ENCODE measurements around the gene GM2A. TPM values are rescaled to one million over a fixed set of nuclear protein-coding genes. Genes with fewer than 3 reads are reported as not detected.

GM2A gene
- polyA plus RNA-seq, 1 of the 3 experiments (the other 2 are of a cell fraction), result 8.0 TPM

DNA sequence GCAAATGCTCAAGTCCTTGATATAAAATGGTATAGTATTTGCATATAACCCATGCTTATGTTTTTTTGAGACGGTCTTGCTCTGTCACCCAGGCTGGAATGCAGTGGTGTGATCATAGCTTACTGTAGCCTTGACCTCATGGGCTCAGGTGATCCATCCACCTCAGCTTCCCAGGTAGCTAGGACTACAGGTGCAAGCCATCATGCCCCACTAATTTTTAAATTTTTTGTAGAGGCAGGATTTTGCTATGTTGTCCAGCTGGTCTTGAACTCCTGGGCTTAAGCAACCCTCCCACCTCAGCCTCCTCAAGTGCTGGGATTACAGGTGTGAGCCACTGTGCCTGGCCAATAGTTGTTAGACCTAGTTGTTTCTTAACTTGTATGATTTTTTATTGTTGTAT lies 33.3 kb downstream of the GM2A start:
- CTCF ChIA-PET, result no interaction called here

GRCh38 chr5:151288180-151288579 lies 35.2 kb downstream of the GM2A start:
- Histone ChIP-seq H3K4me1 (ENCODE audit: control insufficient read depth in 1 of 2, insufficient read depth in 2 of 2, low read depth in 1 of 2, low read length in 1 of 2) (no peaks in the 10 kb centered on the region), H3K9ac (no peak overlapping the region), H3K9me2 (no peaks in the 10 kb centered on the region), H3K9me3 (no peaks in the 10 kb centered on the region), H3K27ac (ENCODE audit: low read depth in 2 of 2, low read length in 1 of 2) (no peak overlapping the region), H3K27me3 (ENCODE audit: insufficient read depth) (no peaks in the 10 kb centered on the region; the same call in 1 of the 2 replicates), H3K36me3 (replicated peaks in 1 of 2; ENCODE audit: control insufficient read depth in 1 of 2, insufficient read depth in 2 of 2, low read length in 1 of 2) (no peaks in the 10 kb centered on the region), H3K79me2 (ENCODE audit: insufficient read depth) (no peaks in the 10 kb centered on the region), H3F3A (replicated peaks; ENCODE audit: insufficient read depth) (no peaks in the 10 kb centered on the region), H3K4me3 (ENCODE audit: low read depth in 2 of 2, low read length in 1 of 2) (no peak overlapping the region), H4K20me1 (ENCODE audit: insufficient read depth) (no peaks in the 10 kb centered on the region), H2AFZ (ENCODE audit: low read depth) (no peak overlapping the region), H3K4me2 (no peak overlapping the region)
- ChIA-PET CTCF (no interaction called here), POLR2A (no interaction called here)
- no peak for TF ChIP-seq TAF1 (IDR thresholded peaks at IDR 0.05; ENCODE audit: borderline replicate concordance, low read depth, low read length)
- no peak for TF ChIP-seq TCF12 (IDR thresholded peaks at IDR 0.05)
- no peak for TF ChIP-seq USF1 (IDR thresholded peaks at IDR 0.05; ENCODE audit: borderline replicate concordance, low read depth)
- TF ChIP-seq ELF1 (IDR thresholded peaks at IDR 0.05), result no peak
- no peak for TF ChIP-seq ZBTB33 (IDR thresholded peaks at IDR 0.05; ENCODE audit: borderline replicate concordance, low read depth)
- no peak for TF ChIP-seq MEF2A (IDR thresholded peaks at IDR 0.05; ENCODE audit: borderline replicate concordance, low read depth)
- TF ChIP-seq NRF1 (IDR thresholded peaks at IDR 0.05; ENCODE audit: low read depth, low read length), result no peak
- no peak for TF ChIP-seq SMC3 (IDR thresholded peaks at IDR 0.05; ENCODE audit: low read depth, low read length)
- WGBS (ENCODE audit: low lambda C conversion rate), result 39% methylated on average over 2 of the region's 2 CpGs
- no peak for DNase-seq

More for the DNA sequence above, 33.3 kb downstream of the GM2A start:
- no peak overlapping the region for H3K4me2 ChIP-seq
- H3F3A ChIP-seq (replicated peaks; ENCODE audit: insufficient read depth), result no peaks in the 10 kb centered on the region
- H3K79me2 ChIP-seq (ENCODE audit: insufficient read depth), result no peaks in the 10 kb centered on the region
- POLR2A ChIA-PET, result no interaction called here
- no peaks in the 10 kb centered on the region for H3K27me3 ChIP-seq (ENCODE audit: insufficient read depth)
- H4K20me1 ChIP-seq (ENCODE audit: insufficient read depth), result no peaks in the 10 kb centered on the region
- no peaks in the 10 kb centered on the region for H3K36me3 ChIP-seq (replicated peaks in 1 of 2; ENCODE audit: control insufficient read depth in 1 of 2, insufficient read depth in 2 of 2, low read length in 1 of 2)
- DNase-seq, result no peak
- no peak overlapping the region for H3K4me3 ChIP-seq (ENCODE audit: low read depth in 2 of 2, low read length in 1 of 2)
- H3K9me2 ChIP-seq, result no peaks in the 10 kb centered on the region
- no peak for TF ChIP-seq SMC3 (IDR thresholded peaks at IDR 0.05; ENCODE audit: low read depth, low read length)
- no peak for TF ChIP-seq IRF3 (IDR thresholded peaks at IDR 0.05; ENCODE audit: low read depth, low read length)
- no peak overlapping the region for H3K9ac ChIP-seq
- H2AFZ ChIP-seq (ENCODE audit: low read depth), result no peak overlapping the region
- no peaks in the 10 kb centered on the region for H3K4me1 ChIP-seq (ENCODE audit: control insufficient read depth in 1 of 2, insufficient read depth in 2 of 2, low read depth in 1 of 2, low read length in 1 of 2)
- 22% methylated on average over 1 of the region's 1 CpG for WGBS (ENCODE audit: low lambda C conversion rate)
- H3K27ac ChIP-seq (ENCODE audit: low read depth in 2 of 2, low read length in 1 of 2), result no peak overlapping the region
- H3K9me3 ChIP-seq, result no peaks in the 10 kb centered on the region

Measured in SK-N-SH (cell line).